Adrenal gland (tissue), 12 donors: ENCODE results near the gene RPL37. TPM values are rescaled to one million over a fixed set of nuclear protein-coding genes. Genes with fewer than 3 reads are reported as not detected.

Experiments used
- DNase-seq, 7 donors: peaks; one replicate each; pipeline ENCODE4 v3.0.0-alpha.2; 2019 to 2020
- H3K27ac ChIP-seq, 5 donors: fragments of 200-600 bp; sonication (generic) in 4 of 5; 1 replicate in 3 of 5; 2 replicates in 2 of 5; pipeline versions ENCODE4 v1.5.1 to v1.8.0; 2016 to 2020; ENCODE audit warnings: mild to moderate bottlenecking in 1 of 5
- H3K27me3 ChIP-seq: fragments of 200-600 bp; 2 replicates; pipeline ENCODE4 v1.8.0; 2021
- H3K36me3 ChIP-seq, 2 donors: fragments of 200-600 bp; replicated peaks in 1 of 2; 1 replicate in 1 of 2; 2 replicates in 1 of 2; pipeline versions ENCODE4 v1.5.1 to v1.8.0; 2018 to 2022
- H3K4me1 ChIP-seq, 2 donors: fragments of 200-600 bp; replicated peaks in 1 of 2; 1 replicate in 1 of 2; 2 replicates in 1 of 2; pipeline versions ENCODE4 v1.5.1 to v1.8.0; 2018 to 2021
- H3K4me3 ChIP-seq, 4 donors: fragments of 200-600 bp; sonication (generic) in 3 of 4; one replicate each; pipeline ENCODE4 v1.5.1; 2016 to 2018
- H3K9me3 ChIP-seq, 3 donors: fragments of 200-600 bp; sonication (generic) in 1 of 3; replicated peaks in 1 of 3; 1 replicate in 2 of 3; 2 replicates in 1 of 3; pipeline versions ENCODE4 v1.5.1 to v1.8.0; 2016 to 2021
- POLR2A ChIP-seq, 2 donors: fragments of 450-650 bp; IDR thresholded peaks; one replicate each; pipeline ENCODE4 v1.6.1; 2017; ENCODE audit warnings: antibody characterized with exemption in 2 of 2, mild to moderate bottlenecking in 2 of 2, moderate library complexity in 1 of 2
- WGBS, 4 donors: extraction: QIAGEN DNeasy Blood & Tissue Kit in 2 of 4; methylation state at CpG; one replicate each; pipeline versions ENCODE4 v1.1.5 to v1.1.7; 2013 to 2017; 5-methylcytosine and 5-hydroxymethylcytosine counted together
- intact Hi-C, 2 donors: fragments of 100-400 bp; cut with DNase I; formaldehyde crosslinking; loops; one replicate each; pipeline versions ENCODE4 v1.14.1 to v1.15.0; 2022 to 2023
- polyA plus RNA-seq, 3 donors: library from polyadenylated mRNA; stranded (reverse); fragments of 200-250 nt in 2 of 3; fragments of 350-450 nt in 1 of 3; fragmentation: Illumina TruSeq in 1 of 3; extraction: RNeasy Lipid Tissue Mini Kit (QIAGEN cat#74804) in 1 of 3; gene quantifications; one replicate each; pipeline ENCODE4 v1.2.3, GENCODE V29; 2013 to 2014
- total RNA-seq, 9 donors: library from RNA; depleted of rRNA in 4 of 9; stranded (reverse); fragments of >200 nt in 4 of 9; fragments of 120-200 nt in 1 of 9; fragmentation: NEBNext Ultra II Directional in 1 of 9; extraction: Animal tissue kit (Norgen Biotek cat#: 25700) in 1 of 9; gene quantifications; one replicate each; pipeline versions ENCODE4 v1.1.0 to v1.2.4, GENCODE V29; 2013 to 2023
- TF ChIP-seq, protein P1 (sequence below), 6 experiments: fragments of 450-650 bp in 4 of 6; fragments of 200-600 bp in 2 of 6; sonication (generic) in 1 of 6; IDR thresholded peaks; 1 replicate in 5 of 6; 2 replicates in 1 of 6; pipeline versions ENCODE4 v1.5.1 to v1.8.0; 2016 to 2021; ENCODE audit warnings: antibody characterized with exemption in 6 of 6, mild to moderate bottlenecking in 2 of 6, moderate library complexity in 1 of 6
- donor health status: healthy with polysubstance abuse.
- donor health status: Bipolar disorder and iron deficiency.
- donor health status: DM: yes; HTN: yes; CAD: no.
- donor health status: DM: no; HTN: no; CAD: no.
- donor health status: DM: no; HTN: no; CAD: no.
- donor health status: DM: yes; HTN: yes; CAD: no.

RPL37 gene
- total and polyA plus RNA-seq, 12 donors: 171 to 3,068 (median 978) TPM

DNA sequence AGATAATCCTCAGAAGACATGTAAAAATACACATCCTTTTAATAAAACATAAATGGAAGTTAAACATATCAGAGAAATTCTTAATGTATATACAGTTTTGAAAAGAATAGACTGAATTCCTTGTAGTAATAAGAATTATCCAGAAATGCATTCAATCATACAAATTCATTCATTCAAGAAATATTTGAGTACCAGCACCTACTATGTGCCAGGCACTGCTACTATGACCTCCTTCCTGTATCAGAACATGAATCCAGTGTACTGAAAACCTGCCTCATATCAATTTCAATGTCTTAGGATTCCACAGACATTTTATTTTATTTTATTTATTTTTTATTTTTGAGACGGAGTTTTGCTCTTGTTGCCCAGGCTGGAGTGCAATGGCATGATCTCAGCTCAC, 50.1 kb downstream of the RPL37 start:
- 77 to 95% (median 95%) methylated on average over 1 of the region's 1 CpG for WGBS, 4 donors
- no peak for DNase-seq
- no peak overlapping the region for H3K27ac ChIP-seq
- no peaks in the 10 kb centered on the region for H3K9me3 ChIP-seq
- no peaks in the 10 kb centered on the region for H3K27me3 ChIP-seq
- no peaks in the 10 kb centered on the region for H3K36me3 ChIP-seq
- intact Hi-C loops: no loop called here
- H3K4me3 ChIP-seq: no peak overlapping the region
- peaks cover 0 to 29% of the 10 kb centered on the region in 2 donors for H3K4me1 ChIP-seq
- TF ChIP-seq, protein P1, sequence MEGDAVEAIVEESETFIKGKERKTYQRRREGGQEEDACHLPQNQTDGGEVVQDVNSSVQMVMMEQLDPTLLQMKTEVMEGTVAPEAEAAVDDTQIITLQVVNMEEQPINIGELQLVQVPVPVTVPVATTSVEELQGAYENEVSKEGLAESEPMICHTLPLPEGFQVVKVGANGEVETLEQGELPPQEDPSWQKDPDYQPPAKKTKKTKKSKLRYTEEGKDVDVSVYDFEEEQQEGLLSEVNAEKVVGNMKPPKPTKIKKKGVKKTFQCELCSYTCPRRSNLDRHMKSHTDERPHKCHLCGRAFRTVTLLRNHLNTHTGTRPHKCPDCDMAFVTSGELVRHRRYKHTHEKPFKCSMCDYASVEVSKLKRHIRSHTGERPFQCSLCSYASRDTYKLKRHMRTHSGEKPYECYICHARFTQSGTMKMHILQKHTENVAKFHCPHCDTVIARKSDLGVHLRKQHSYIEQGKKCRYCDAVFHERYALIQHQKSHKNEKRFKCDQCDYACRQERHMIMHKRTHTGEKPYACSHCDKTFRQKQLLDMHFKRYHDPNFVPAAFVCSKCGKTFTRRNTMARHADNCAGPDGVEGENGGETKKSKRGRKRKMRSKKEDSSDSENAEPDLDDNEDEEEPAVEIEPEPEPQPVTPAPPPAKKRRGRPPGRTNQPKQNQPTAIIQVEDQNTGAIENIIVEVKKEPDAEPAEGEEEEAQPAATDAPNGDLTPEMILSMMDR (IDR thresholded peaks at IDR 0.05): no peak
- TF ChIP-seq POLR2A (IDR thresholded peaks at IDR 0.05): no peak

DNA sequence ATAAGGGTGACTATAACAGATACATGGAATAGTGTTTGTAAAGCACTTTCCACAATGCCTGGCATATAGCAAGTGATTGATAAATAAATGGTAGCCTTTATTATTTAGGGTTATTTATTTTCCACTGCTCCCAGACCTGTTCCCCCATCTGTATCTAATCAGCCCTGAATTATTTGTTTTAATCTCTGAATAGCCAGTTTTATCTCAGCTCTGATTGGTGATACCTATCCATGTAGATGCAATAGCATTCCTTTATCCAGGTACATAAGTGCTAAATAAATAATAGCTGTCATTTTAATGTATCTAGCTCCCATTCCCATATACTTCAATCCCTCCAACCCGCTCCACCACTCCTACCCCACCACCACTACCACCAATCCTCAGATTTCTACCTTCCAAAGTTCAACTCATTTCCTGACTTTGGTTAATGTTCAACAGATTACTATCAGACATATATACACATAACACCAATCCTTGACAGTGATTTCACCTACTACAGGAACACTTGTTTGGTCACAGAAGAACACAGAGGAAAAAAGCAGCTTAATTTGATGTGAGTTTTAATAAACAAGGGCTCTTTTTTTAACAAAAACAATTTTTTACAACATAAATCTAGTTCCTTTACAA, 50.9 kb downstream of the RPL37 start:
- WGBS, 4 donors: 95 to 100% (median 98%) methylated on average over 1 of the region's 1 CpG
- Histone ChIP-seq H3K27me3 (no peaks in the 10 kb centered on the region), H3K4me3 (no peak overlapping the region), H3K36me3 (no peaks in the 10 kb centered on the region), H3K4me1 (peaks cover 0 to 27% of the 10 kb centered on the region in 2 donors), H3K9me3 (no peaks in the 10 kb centered on the region), H3K27ac (no peak overlapping the region)
- intact Hi-C loops: no loop called here
- TF ChIP-seq POLR2A (IDR thresholded peaks at IDR 0.05): no peak
- TF ChIP-seq, protein P1 (IDR thresholded peaks at IDR 0.05): no peak
- DNase-seq: no peak

- Histone ChIP-seq H3K27me3 (no peaks in the 10 kb centered on the region), H3K4me1 (peaks cover 0 to 22% of the 10 kb centered on the region in 2 donors), H3K36me3 (peaks cover 0 to 6% of the 10 kb centered on the region in 2 donors), H3K4me3 (no peak overlapping the region), H3K27ac (no peak overlapping the region), H3K9me3 (no peaks in the 10 kb centered on the region)
- intact Hi-C loops: no loop called here
- DNase-seq: no peak
- TF ChIP-seq, protein P1 (IDR thresholded peaks at IDR 0.05): no peak
- no peak for TF ChIP-seq POLR2A (IDR thresholded peaks at IDR 0.05)
Measured at GRCh38 chr5:40781843-40782409, 53.1 kb downstream of the RPL37 start.

DNA sequence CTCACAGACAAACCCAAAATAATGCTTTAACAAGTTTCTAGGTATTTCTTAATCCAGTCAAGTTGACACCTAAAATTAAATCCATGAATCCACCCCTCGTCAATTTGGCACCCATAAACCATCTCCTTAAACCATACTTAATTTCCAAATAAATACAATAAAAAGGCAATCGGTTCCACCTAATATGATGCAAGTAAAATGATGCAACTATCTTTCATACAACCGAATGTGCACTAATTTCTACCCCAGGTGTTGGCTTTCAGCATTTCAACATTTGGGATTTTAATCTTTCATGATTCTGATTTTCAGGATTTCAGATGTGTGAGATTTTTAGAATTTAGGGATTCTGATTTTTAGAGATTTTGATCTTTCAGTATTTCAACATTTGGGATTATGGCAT, 54.2 kb downstream of the RPL37 start:
- Histone ChIP-seq H3K27ac (no peak overlapping the region), H3K27me3 (no peaks in the 10 kb centered on the region), H3K4me1 (peaks cover 0 to 32% of the 10 kb centered on the region in 2 donors), H3K36me3 (peaks cover 0 to 15% of the 10 kb centered on the region in 2 donors), H3K9me3 (no peaks in the 10 kb centered on the region), H3K4me3 (no peak overlapping the region)
- WGBS, 4 donors: 85 to 96% (median 95%) methylated on average over 3 of the region's 3 CpGs
- DNase-seq: no peak
- TF ChIP-seq POLR2A (IDR thresholded peaks at IDR 0.05): no peak
- TF ChIP-seq, protein P1 (IDR thresholded peaks at IDR 0.05): no peak
- intact Hi-C loops: no loop called here
